K562 (cell line): Measurements from ENCODE around the gene ACTL8. TPM values are rescaled to one million over a fixed set of nuclear protein-coding genes. Genes with fewer than 3 reads are reported as not detected.

Experiments used
- ATAC-seq: fragments of 200-7000 bp; cut with Tn5 transposase; 3 replicates; pipeline ENCODE4 v1.9.1; 2020; ENCODE audit warnings: moderate library complexity
- BruUV-seq: library from RNA; stranded (reverse); fragments of 400-500 nt; replicated peaks from 2 replicates; lab custom pipeline; 2021; lab: Mats Ljungman, UMichigan
- CTCF ChIA-PET: fragments of 300-600 bp; formaldehyde crosslinking; extraction: SDS; loops from one replicate; lab custom pipeline; 2021; ENCODE audit warnings: low intra/inter-chr PET ratio; lab: Yijun Ruan, JAX
- POLR2A ChIA-PET: fragments of 300-600, 350-650 bp; sonication (Branson Sonifier 250); formaldehyde crosslinking; extraction: SDS; loops from one replicate; lab custom pipeline; 2021; ENCODE audit warnings: antibody characterized with exemption, inconsistent platforms; lab: Yijun Ruan, JAX
- DNase-seq, 4 experiments: peaks; one replicate each; pipeline versions ENCODE4 v3.0.0 to v3.0.0-alpha.2; 2011 to 2018; ENCODE audit warnings: low spot score in 3 of 4, mixed read lengths in 3 of 4; ENCODE audit errors: extremely low read depth in 1 of 4
- FAIRE-seq: peaks from 2 replicates; lab custom pipeline; 2011; peaks lifted over from hg19 to GRCh38; lab: Jason Lieb, UNC
- H2AFZ ChIP-seq: 2 replicates; pipeline ENCODE4 v1.6.0; 2011; ENCODE audit warnings: low read depth, low read length, control low read depth, inconsistent platforms
- H3K27ac ChIP-seq: fragments of 200-600 bp; 3 replicates; pipeline ENCODE4 v1.8.0; 2011; ENCODE audit warnings: low read depth, mild to moderate bottlenecking, control low read depth, inconsistent platforms, low read length, moderate library complexity, mixed read lengths; ENCODE audit errors: extremely low read depth
- H3K27me3 ChIP-seq, 2 experiments: fragments of 300-600 bp in 1 of 2; 2 replicates in 1 of 2; 3 replicates in 1 of 2; pipeline versions ENCODE4 v1.6.0 to v1.8.0; 2011; ENCODE audit warnings: inconsistent platforms in 2 of 2, low read length in 2 of 2, mild to moderate bottlenecking in 1 of 2, mixed read lengths in 1 of 2, moderate library complexity in 1 of 2; ENCODE audit not compliant: control insufficient read depth in 2 of 2, insufficient read depth in 2 of 2
- H3K36me3 ChIP-seq: fragments of 300-600 bp; 3 replicates; pipeline ENCODE4 v1.8.0; 2011; ENCODE audit warnings: mild to moderate bottlenecking, low read length, inconsistent platforms; ENCODE audit not compliant: control insufficient read depth, insufficient read depth
- H3K4me1 ChIP-seq, 2 experiments: fragments of 200-600 bp in 1 of 2; replicated peaks in 1 of 2; 2 replicates in 1 of 2; 3 replicates in 1 of 2; pipeline versions ENCODE4 v1.5.1 to v1.8.0; 2011; ENCODE audit warnings: inconsistent platforms in 2 of 2, low read length in 2 of 2, mild to moderate bottlenecking in 1 of 2, mixed read lengths in 1 of 2, moderate library complexity in 1 of 2; ENCODE audit not compliant: control insufficient read depth in 2 of 2, insufficient read depth in 2 of 2
- H3K4me2 ChIP-seq: 2 replicates; pipeline ENCODE4 v1.6.1; 2011; ENCODE audit warnings: low read length, control low read depth, inconsistent platforms, mixed read lengths; ENCODE audit not compliant: insufficient read depth
- H3K4me3 ChIP-seq: fragments of 200-600 bp; sonication (generic), shearing (Covaris generic); 2 replicates; pipeline ENCODE4 v1.5.1; 2016; ENCODE audit warnings: control low read depth, inconsistent platforms
- H3K79me2 ChIP-seq: fragments of 200-600 bp; 3 replicates; pipeline ENCODE4 v1.8.0; 2011; ENCODE audit warnings: low read length, inconsistent platforms; ENCODE audit not compliant: control insufficient read depth, insufficient read depth
- H3K9ac ChIP-seq, 2 experiments: 2 replicates each; pipeline versions ENCODE4 v1.6.0 to v1.6.1; 2011; ENCODE audit warnings: low read depth in 2 of 2, low read length in 2 of 2, control low read depth in 1 of 2, inconsistent platforms in 1 of 2, mild to moderate bottlenecking in 1 of 2, mixed read lengths in 1 of 2; ENCODE audit not compliant: insufficient read depth in 1 of 2
- H3K9me1 ChIP-seq: one replicate; pipeline ENCODE4 v1.6.0; 2011; ENCODE audit warnings: inconsistent platforms, mild to moderate bottlenecking, low read length, moderate library complexity; ENCODE audit not compliant: control insufficient read depth, insufficient read depth
- H3K9me3 ChIP-seq: replicated peaks from 2 replicates; pipeline ENCODE4 v1.5.1; 2011; ENCODE audit warnings: low read depth, low read length, inconsistent platforms; ENCODE audit not compliant: control insufficient read depth, insufficient read depth
- H4K20me1 ChIP-seq: replicated peaks from 2 replicates; pipeline ENCODE4 v1.6.1; 2011; ENCODE audit warnings: low read length, inconsistent platforms, mixed read lengths; ENCODE audit not compliant: control insufficient read depth, insufficient read depth
- ATF2 ChIP-seq: sonication (generic); formaldehyde crosslinking; IDR thresholded peaks from 2 replicates; pipeline ENCODE4 v1.8.1; 2022; ENCODE audit warnings: missing genetic modification reagents
- EP300 ChIP-seq: IDR thresholded peaks from 2 replicates; pipeline ENCODE4 v1.6.1; 2012; ENCODE audit warnings: low read length, improper control_type of control experiment
- FOSL1 ChIP-seq: fragments of 200-800 bp; sonication (Bioruptor generic); conservative IDR thresholded peaks from 2 replicates; pipeline ENCODE4 v1.6.1; 2016; ENCODE audit warnings: missing genetic modification characterization, missing compliant biosample characterization
- GTF2A2 ChIP-seq: IDR thresholded peaks from 2 replicates; pipeline ENCODE4 v1.6.1; 2016; ENCODE audit warnings: mild to moderate bottlenecking, missing genetic modification characterization, missing compliant biosample characterization
- GTF3C2 ChIP-seq: IDR thresholded peaks from 3 replicates; pipeline ENCODE4 v1.6.1; 2011; ENCODE audit warnings: borderline replicate concordance, mild to moderate bottlenecking, moderate library complexity; ENCODE audit not compliant: insufficient read length; ENCODE audit errors: extremely low read depth
- KAT7 ChIP-seq: sonication (generic); formaldehyde crosslinking; IDR thresholded peaks from 2 replicates; pipeline ENCODE4 v1.8.0; 2022; ENCODE audit warnings: missing genetic modification reagents, mild to moderate bottlenecking, borderline replicate concordance
- KAT8 ChIP-seq: fragments of 450-650 bp; IDR thresholded peaks from 2 replicates; pipeline ENCODE4 v1.6.1; 2016; ENCODE audit warnings: low read depth, mild to moderate bottlenecking
- NONO ChIP-seq, 2 experiments: fragments of 200-400 bp in 1 of 2; fragments of 450-650 bp in 1 of 2; formaldehyde crosslinking in 1 of 2; IDR thresholded peaks; 2 replicates each; pipeline ENCODE4 v1.6.1; 2017; ENCODE audit warnings: low read depth in 2 of 2, mild to moderate bottlenecking in 2 of 2, moderate library complexity in 2 of 2, low read length in 1 of 2
- TCF15 ChIP-seq: fragments of 250-450 bp; sonication (Bioruptor Pico); IDR thresholded peaks from 2 replicates; pipeline ENCODE4 v1.8.0; 2022; ENCODE audit warnings: moderate library complexity, mild to moderate bottlenecking, inconsistent platforms
- U2AF1 ChIP-seq: fragments of 200-400 bp; formaldehyde crosslinking; optimal IDR thresholded peaks from 2 replicates; pipeline ENCODE3; 2017; ENCODE audit warnings: mild to moderate bottlenecking, low read depth, low read length, moderate library complexity
- ZC3H11A ChIP-seq: IDR thresholded peaks from 2 replicates; pipeline ENCODE4 v1.6.1; 2012; ENCODE audit warnings: low read depth, low read length, improper control_type of control experiment
- ZNF121 ChIP-seq: sonication (generic); formaldehyde crosslinking; conservative IDR thresholded peaks from 2 replicates; pipeline ENCODE4 v1.8.0; 2022; ENCODE audit warnings: missing genetic modification reagents
- ZNF395 ChIP-seq: fragments of 200-800 bp; sonication (Bioruptor generic); IDR thresholded peaks from 2 replicates; pipeline ENCODE4 v1.6.1; 2017; ENCODE audit warnings: missing genetic modification characterization, missing compliant biosample characterization
- ZNF583 ChIP-seq: fragments of 250-450 bp; sonication (Bioruptor Pico); IDR thresholded peaks from 2 replicates; pipeline ENCODE4 v1.4.0; 2020
- ZNF696 ChIP-seq: fragments of 250-450 bp; sonication (Bioruptor Pico); conservative IDR thresholded peaks from 2 replicates; pipeline ENCODE4 v1.4.0; 2020; ENCODE audit warnings: mild to moderate bottlenecking, moderate library complexity
- ZNF778 ChIP-seq: fragments of 450-650 bp; formaldehyde crosslinking; IDR thresholded peaks from 2 replicates; pipeline ENCODE4 v1.4.0; 2020; ENCODE audit warnings: mild to moderate bottlenecking, moderate library complexity
- WGBS: fragments of 100-300 bp; shearing (Covaris generic); methylation state at CpG from one replicate; pipeline ENCODE4 v1.1.6; 2016; ENCODE audit warnings: low coverage, mixed read lengths; ENCODE audit not compliant: insufficient coverage; ENCODE audit errors: missing lambda C conversion rate; 5-methylcytosine and 5-hydroxymethylcytosine counted together
- in situ Hi-C: fragments of 300-500 bp; cut with MboI; formaldehyde crosslinking; loops from 4 replicates; pipeline ENCODE4 v1.15.0; 2018; ENCODE audit warnings: inconsistent platforms, mixed read lengths
- intact Hi-C: fragments of 100-400 bp; cut with micrococcal nuclease; formaldehyde crosslinking; loops from 2 replicates; pipeline ENCODE4 v1.14.2; 2022
- polyA plus RNA-seq, 8 experiments: library from polyadenylated mRNA; depleted of rRNA in 4 of 8; stranded (reverse) in 5 of 8; unstranded in 3 of 8; fragments of >200 nt; fragmentation: Nextera tagmentation in 2 of 8; fragmentation: Illumina TruSeq in 1 of 8; extraction: Ambion mirVana in 2 of 8; extraction: Trizol in 1 of 8; gene quantifications; 2 replicates each; pipeline versions ENCODE4 v1.2.1 to v1.2.3, GENCODE V29; 2011 to 2014; ENCODE audit warnings: inconsistent platforms in 1 of 8, missing spikeins in 1 of 8
- total RNA-seq, 7 experiments: library from RNA; depleted of rRNA in 6 of 7; stranded (reverse); fragments of >200 nt in 6 of 7; fragmentation: Illumina TruSeq in 2 of 7; extraction: Trizol in 2 of 7; gene quantifications; 2 replicates each; pipeline versions ENCODE4 v1.2.1 to v1.2.3, GENCODE V29; 2011 to 2021; ENCODE audit warnings: low replicate concordance in 1 of 7

ACTL8 gene
- total and polyA plus RNA-seq, 9 of the 15 experiments (the other 6 are each of a cell fraction or from before 2014, with no cell fraction given) = 0.30 to 3.3 (median 1.6) TPM

GRCh38 chr1:17834561-17835100 is 79.5 kb downstream of the ACTL8 start:
- H4K20me1 ChIP-seq = peaks cover 22% of the 10 kb centered on the region
- in situ Hi-C loops = no loop called here
- FAIRE-seq (no peak), ATAC-seq (no peak), DNase-seq (no peak)
- H3K4me2 ChIP-seq = no peak overlapping the region
- TF ChIP-seq ZNF583 (CRISPR knock-in tag) (no peak), EP300 (no peak), GTF2A2 (no peak), ZNF121 (CRISPR knock-in tag) (no peak), TCF15 (no peak), NONO (IDR thresholded peaks at IDR 0.05; ENCODE audit: low read depth in 2 of 2, low read length in 1 of 2) (no peak), ATF2 (CRISPR knock-in tag) (no peak), ZNF696 (no peak), GTF3C2 (no peak), FOSL1 (no peak), ZNF395 (no peak), KAT8 (no peak), KAT7 (CRISPR knock-in tag) (no peak), U2AF1 (no peak), ZC3H11A (no peak), ZNF778 (no peak)
- H3K27me3 ChIP-seq = no peaks in the 10 kb centered on the region; a peak in 1 of 5 replicates
- no peak overlapping the region for H3K27ac ChIP-seq
- BruUV-seq = no TSS peak
- H3K36me3 ChIP-seq = no peaks in the 10 kb centered on the region
- intact Hi-C loops = no loop called here
- ChIA-PET POLR2A (interaction anchor here (0.9 kb wide), 1 partner anchor 9 kb away, joined by 5 read pairs; no protein-coding TSS in a partner anchor), CTCF (no interaction called here)
- no peaks in the 10 kb centered on the region for H3K79me2 ChIP-seq
- H3K9me3 ChIP-seq = no peaks in the 10 kb centered on the region
- whole genome bisulfite sequencing = 0% methylated on average over 8 of the region's 8 CpGs
- H3K9ac ChIP-seq = no peak overlapping the region
- no peaks in the 10 kb centered on the region for H3K4me1 ChIP-seq
- H3K4me3 ChIP-seq = no peak overlapping the region
- H3K9me1 ChIP-seq = peaks cover 3% of the 10 kb centered on the region
- H2AFZ ChIP-seq = no peak overlapping the region
